Measurements from ENCODE around the gene SLC25A28. TPM values are rescaled to one million over a fixed set of nuclear protein-coding genes. Genes with fewer than 3 reads are reported as not detected.
A peak's percentile ranks its signal among the peaks of the same experiment; 100 is the strongest.

The SLC25A28 gene
- total RNA-seq, 1 experiment from 2014 or later, result 22.2 TPM

- Histone ChIP-seq H4K91ac (ENCODE audit: insufficient read length, low read depth, low read length) (no peak within 1 kb of the TSS), H3T11ph (ENCODE audit: low read length) (no peak within 1 kb of the TSS), H3K23me2 (ENCODE audit: insufficient read length, low read depth, low read length, poor library complexity, severe bottlenecking) (peaks cover 12% of the 10 kb centered on the region), H3K27me3 (ENCODE audit: insufficient read depth, low read length) (no peaks in the 10 kb centered on the region; the same call in 1 of the 2 replicates), H3K4me1 (ENCODE audit: insufficient read depth, low read length) (no peaks in the 10 kb centered on the region), H3K18ac (ENCODE audit: insufficient read length, low read depth, low read length) (no peak within 1 kb of the TSS), H2AK5ac (ENCODE audit: insufficient read length, low read length) (no peak within 1 kb of the TSS), H4K5ac (ENCODE audit: insufficient read length, low read depth, low read length) (no peak within 1 kb of the TSS), H2BK120ac (ENCODE audit: low read depth, low read length, poor library complexity, severe bottlenecking) (no peak within 1 kb of the TSS), H3K23ac (ENCODE audit: insufficient read length, low read depth, low read length) (no peak within 1 kb of the TSS), H3K79me1 (ENCODE audit: insufficient read depth, low read depth, low read length, poor library complexity, severe bottlenecking) (no peaks in the 10 kb centered on the region), H2BK20ac (ENCODE audit: low read depth, low read length, poor library complexity, severe bottlenecking) (no peak within 1 kb of the TSS), H2BK5ac (ENCODE audit: insufficient read length, low read length) (no peak within 1 kb of the TSS), H4K8ac (replicated peaks; ENCODE audit: insufficient read length, low read depth, low read length) (no peak within 1 kb of the TSS), H2AFZ (ENCODE audit: low read length) (no peak within 1 kb of the TSS), H3K27ac (ENCODE audit: insufficient read length, low read depth, low read length) (no peak within 1 kb of the TSS), H3K9ac (ENCODE audit: extremely low read depth, insufficient read length, low read length) (peak within 1 kb of the TSS; percentile 71), H2BK12ac (ENCODE audit: insufficient read length, low read depth, low read length) (no peak within 1 kb of the TSS), H3K56ac (ENCODE audit: insufficient read length, low read depth, low read length) (no peak within 1 kb of the TSS), H3K4ac (ENCODE audit: low read depth, low read length) (no peak within 1 kb of the TSS), H3K4me2 (ENCODE audit: insufficient read depth, insufficient read length, low read length) (peak within 1 kb of the TSS; percentile 56), H3K9me3 (ENCODE audit: control insufficient read depth, low read depth, low read length) (no peaks in the 10 kb centered on the region), H3K79me2 (ENCODE audit: insufficient read depth, low read length) (no peaks in the 10 kb centered on the region), H2BK15ac (ENCODE audit: low read depth, low read length) (no peak within 1 kb of the TSS), H3K14ac (ENCODE audit: insufficient read depth, low read length) (peak within 1 kb of the TSS; percentile 64; the same call in 1 of the 2 replicates), H4K20me1 (ENCODE audit: control insufficient read depth, insufficient read depth, insufficient read length) (no peaks in the 10 kb centered on the region)
- peak within 1 kb of the TSS; percentile 89 to 91 for H3K4me3 Mint-ChIP-seq
- H3K27ac Mint-ChIP-seq, result peak within 1 kb of the TSS; percentile 5 to 84 (median 69); a peak in 3 of 7 replicates
- WGBS (ENCODE audit: extremely low coverage, insufficient read length, low lambda C conversion rate), result no CpG with 5 or more reads among the region's 71 CpGs
- H3K27me3 Mint-ChIP-seq (ENCODE audit: low read depth), result peaks cover 27% of the 10 kb centered on the region
- peak; percentile 98 for DNase-seq
- peaks cover 14 to 16% of the 10 kb centered on the region in 2 experiments for H3K4me1 Mint-ChIP-seq
- no peaks in the 10 kb centered on the region; a peak in 2 of 5 replicates for H3K9me3 Mint-ChIP-seq
- H3K36me3 Mint-ChIP-seq (ENCODE audit: insufficient read depth in 1 of 3, low read depth in 3 of 3), result peaks cover 0 to 12% (median 0%) of the 10 kb centered on the region in 3 experiments; a peak in 4 of 7 replicates
- peak; percentile 34; the same call in 2 of the 3 replicates for TF ChIP-seq CTCF (conservative IDR thresholded peaks at IDR 0.05)
Measured at GRCh38 chr10:99659031-99659867, 39.0 kb upstream of the SLC25A28 start, which contains the start of gene ENTPD7. ENTPD7 (plus strand) TSS chr10:99659509; CDS start chr10:99659957, 448 bp downstream.

All from H9 (cell line).